GM19025 (cell line): ENCODE data around the gene POLR3G.

Source experiments
- ATAC-seq: cut with Tn5 transposase; IDR thresholded peaks from one replicate; pipeline ENCODE4 v1.9.1; 2021; ENCODE audit warnings: mild to moderate bottlenecking, low read depth, moderate library complexity; ENCODE audit not compliant: unreplicated experiment

Gene POLR3G, protein sequence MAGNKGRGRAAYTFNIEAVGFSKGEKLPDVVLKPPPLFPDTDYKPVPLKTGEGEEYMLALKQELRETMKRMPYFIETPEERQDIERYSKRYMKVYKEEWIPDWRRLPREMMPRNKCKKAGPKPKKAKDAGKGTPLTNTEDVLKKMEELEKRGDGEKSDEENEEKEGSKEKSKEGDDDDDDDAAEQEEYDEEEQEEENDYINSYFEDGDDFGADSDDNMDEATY

DNA sequence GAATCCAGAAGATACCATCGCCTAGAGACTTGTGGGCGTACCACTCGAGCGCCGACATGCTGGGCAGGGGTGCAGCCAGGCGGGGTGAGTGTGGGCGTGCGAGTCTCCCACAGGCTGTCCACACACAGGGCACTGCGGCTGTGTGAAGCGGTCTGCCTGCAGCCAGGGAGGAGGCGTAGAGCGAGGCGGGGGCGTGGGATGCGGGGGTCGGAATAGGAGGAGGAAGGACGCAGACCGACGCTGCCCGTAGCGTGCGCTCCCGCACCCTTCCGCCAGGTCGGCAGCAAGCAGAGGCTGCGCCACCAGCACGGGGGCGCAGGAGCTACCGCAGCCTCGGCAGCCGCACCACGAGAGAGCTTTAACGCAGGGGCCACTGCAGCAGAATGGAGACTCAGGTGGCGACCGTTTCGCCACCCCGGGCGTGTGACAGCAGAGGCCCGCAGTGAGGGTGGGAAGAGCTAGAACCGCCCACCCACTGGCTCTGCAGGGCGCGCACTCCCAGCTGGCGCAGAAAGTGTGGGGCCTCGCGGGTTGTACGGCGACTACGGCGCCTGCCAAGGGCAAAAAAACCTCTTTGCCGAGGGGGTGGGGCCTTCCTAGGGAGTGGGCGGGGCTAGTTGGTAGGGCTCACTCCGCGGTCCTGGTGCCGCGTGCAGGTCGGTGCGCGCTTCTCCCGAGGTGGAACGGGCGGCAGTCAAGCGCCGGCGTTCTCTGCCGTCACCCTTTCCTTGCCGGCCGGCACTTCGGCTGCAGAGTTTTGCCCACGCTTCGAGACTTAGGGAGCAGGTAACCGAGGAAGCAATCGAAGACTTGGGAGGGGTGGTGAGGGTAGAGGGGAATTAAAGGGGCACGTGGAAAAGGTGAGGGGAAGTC is at the start of gene POLR3G, which contains the start of gene MBLAC2:
Gene POLR3G, plus strand, starts transcription at position 630 of the 873 bp plus-strand sequence. CDS start 10,704 bp downstream, outside the sequence.
Gene MBLAC2, minus strand, starts transcription at position 537 of the 873 bp plus-strand sequence. Its CDS starts 479 bp downstream, at position 58.
- ATAC-seq, result peak; percentile 88

DNA sequence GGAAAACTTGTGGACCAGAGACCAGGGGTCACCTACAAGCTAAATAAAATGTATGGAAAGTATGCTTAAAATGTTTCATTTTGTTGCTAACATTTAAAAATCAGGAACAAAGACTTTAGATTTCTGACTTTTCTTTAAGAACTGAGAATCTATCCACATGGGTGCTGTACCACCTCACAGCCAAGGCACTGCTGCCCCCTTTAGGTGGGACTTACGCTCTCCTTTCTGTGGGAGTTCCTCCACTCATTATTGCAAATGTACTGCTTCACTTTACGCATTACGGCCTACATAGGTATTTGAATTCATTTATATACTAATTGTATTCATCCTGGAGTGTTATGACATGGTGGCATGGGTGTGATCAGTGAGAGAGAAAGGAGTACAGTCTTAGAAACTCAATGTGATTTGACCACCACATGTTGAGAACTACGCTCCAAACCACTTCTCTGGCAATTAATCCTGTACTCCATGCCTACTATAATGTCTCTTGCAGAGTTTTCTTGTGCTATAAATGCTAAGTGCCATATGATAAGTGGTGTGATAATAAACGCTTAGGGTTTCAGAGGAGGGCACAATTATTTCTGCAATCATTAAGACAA is 40.4 kb upstream of the POLR3G start:
- ATAC-seq, result peak; percentile 75

DNA sequence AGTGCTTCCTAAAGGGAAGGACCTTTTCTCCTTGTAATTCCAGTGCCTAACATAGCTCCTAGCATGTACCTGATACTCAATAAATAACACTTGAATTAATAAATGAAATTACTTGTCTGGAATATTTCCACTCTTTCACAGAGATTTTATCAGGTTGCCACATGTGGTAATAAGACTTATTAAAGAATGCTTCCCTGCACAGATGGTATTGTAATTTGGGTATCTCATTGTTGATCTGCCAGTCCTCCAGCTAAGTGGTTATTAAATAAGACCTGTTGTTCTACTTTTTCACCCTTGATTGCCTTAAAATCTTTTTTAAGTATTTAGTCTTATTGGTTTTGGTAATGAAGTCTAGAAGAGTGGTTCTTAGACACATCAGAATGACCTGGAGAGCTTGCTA is 37.0 kb upstream of the POLR3G start:
- ATAC-seq, result no peak

DNA sequence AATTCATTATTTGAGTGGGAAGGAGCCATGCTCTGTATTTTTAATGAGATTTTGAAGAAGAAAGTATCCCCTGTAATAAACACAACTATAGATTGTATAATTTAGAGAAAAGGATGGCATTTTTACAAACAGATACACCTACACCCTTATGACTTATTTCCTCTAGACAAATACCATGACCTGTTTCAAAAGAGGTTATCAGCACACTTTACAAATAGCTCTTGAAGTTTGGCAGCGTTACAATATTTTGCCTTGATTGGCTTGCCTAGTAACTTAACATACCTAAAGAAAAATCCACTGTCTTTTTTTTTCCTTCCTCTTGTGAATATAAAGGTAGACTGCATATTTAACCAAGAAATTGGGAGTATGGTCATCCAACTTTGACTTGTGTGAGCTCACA is 36.6 kb upstream of the POLR3G start:
- no peak for ATAC-seq

DNA sequence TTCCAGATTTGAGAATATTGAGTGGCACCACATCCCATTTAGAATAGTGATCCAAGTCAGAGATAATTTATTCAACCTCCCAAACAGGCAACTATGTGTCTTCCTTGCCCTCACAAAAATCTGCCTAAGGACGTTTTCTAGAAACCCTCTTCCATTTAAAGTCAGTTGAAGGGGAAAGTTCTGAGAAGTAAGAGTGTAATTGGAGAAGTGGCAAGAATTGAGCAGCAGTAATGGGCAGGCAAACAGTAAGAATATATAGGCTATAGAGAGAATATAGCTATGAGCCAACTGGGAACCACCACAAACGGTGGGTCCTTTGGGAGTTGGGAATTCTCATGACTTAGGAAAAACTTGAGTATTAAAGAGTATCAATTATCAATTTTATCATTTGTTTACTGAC is 34.0 kb upstream of the POLR3G start:
- ATAC-seq, result no peak

DNA sequence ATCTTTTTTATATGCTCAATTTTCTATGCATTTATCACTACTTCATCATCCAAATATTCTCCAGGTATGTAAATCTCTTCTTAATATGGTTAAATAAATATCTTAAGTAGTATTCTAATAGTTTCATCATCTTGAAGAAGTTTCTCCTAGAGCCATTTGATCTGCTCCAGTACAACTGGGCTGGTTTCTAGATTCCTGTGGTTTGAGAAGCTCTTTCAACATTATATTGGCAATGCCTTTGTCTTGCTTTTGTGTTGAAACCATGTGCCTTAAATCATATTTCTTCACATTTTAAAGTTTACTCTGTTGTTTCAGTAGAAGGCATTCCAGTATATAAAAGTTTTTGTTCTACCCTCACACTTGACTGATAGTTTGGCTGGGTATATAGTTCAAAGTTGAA is 27.7 kb upstream of the POLR3G start:
- no peak for ATAC-seq

DNA sequence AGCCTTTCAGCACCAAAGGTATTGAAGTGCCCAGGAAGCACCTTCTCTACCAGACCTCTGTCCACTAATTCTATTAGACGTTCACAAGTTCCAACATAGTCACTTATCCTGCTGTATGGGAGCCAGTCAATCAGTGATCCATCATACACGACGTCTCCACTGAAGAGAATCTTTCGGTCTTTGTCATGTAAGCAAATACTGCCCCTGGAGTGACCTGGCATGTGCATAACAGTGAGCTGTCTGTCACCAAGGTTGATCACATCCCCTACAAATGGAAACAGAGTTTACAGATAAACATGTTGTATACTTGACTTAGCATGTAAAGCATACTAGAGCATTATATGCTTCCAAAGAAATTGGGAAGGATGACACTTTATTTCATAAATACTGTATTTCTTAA is 13.4 kb upstream of the POLR3G start:
- no peak for ATAC-seq

DNA sequence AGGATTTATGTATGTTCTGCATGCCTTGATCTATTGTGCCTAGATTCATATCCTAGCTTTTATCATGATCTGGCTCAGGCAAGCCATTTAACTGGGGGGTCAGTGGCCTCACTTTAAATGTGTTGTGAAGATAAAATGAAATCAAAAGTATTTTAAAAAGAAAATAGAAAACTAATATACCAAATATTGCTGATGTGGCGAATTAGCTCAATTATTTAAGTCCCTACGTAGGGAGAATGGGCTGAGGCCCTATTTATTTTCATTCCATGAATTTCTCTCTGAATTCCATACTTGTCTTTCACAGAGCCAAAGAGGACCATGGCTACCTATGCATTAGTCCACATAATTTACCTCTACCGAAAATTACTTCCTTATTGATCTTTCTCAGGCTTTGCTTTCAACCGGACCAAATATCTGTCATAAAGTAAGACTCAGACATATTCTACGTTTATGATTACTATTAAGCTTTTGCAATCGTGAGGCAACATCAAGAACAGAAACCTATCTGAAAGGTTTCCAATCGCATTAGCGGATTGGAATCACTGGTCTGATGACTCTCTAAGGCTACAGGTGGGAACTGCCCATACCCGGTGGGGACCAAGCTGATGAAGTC is 1.8 kb upstream of the POLR3G start:
- no peak for ATAC-seq

DNA sequence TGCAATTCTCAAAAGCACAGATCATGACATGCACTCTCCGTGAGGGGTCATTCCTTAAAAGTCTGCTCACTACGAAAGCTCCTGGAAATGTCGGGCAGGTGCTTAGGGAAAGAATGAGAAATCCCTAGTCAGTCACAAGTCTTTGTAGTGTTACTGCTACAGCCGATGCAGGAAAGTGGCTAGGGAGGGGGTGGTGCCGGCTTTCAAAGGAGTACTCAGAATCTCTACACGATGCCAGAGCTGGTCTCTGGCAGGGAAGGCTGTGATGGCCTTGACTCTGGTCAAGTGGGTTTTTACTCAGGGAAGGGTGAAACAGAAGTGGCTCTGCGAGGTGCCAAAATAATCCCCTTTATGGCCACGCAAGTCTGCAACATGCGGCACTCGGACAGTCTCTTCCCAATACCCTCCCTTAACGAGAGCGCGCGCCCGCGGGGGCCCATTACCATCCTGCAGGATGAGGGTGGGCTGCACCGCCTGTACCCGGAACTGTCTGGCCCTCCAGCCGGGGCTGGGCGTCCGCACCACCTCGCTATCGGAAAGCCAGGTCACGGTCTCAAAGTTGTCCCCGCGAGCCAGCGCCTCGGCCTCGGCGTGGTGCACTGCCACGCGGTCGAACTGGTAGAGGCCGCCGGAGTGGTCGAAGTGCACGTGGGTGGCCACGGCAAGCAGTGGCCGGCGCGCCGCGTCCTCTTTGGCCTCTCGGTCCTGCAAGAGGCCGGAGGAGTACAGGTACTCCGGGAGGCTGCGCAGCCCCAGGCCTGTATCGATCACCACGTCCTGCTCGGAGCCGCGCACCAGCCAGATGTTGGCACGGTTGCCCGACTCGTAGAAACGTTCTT is 1.0 kb upstream of the POLR3G start:
- peak; percentile 5 for ATAC-seq

DNA sequence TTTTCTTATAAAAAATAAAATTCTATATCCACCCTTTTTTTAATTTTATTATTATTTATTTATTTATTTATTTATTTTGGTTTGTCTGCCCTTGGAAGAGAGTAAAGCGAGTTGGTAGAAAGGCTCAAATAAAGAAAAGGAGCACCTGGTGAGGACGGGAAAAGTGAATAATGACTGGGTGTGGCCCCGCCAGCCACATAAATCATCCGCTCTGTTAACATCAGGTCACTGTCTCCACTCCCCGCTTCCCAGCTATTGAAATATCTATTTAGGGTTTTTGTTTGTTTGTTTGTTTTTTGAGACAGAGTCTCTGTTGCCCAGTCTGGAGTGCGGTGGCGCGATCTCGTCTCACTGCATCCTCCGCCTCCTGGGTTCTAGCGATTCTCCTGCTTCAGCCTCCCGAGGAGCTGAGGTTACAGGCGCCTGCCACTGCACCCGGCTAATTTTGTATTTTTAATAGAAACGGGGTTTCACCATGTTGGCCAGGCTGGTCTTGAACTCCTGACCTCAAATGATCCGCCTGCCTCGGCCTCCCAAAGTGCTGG is 844 bp downstream of the POLR3G start:
- ATAC-seq, result no peak

DNA sequence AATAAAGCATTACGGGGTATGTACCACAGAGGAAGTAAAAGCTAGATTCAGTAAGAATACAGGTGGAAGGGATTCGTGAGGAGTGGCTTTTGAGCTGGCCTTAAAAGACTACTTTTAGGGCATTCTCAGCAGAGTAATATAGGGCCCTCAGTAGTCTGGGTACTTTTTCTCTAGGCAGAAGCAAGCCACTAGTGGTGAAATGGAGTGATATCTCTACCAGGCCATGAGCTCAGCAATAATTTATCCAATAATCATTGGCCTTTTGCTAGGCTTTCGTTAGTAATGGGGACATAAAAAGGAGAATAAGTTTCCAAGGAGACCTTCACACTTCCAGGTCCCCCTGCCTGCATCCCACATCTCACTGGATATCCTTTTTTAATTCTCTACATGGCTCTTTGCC is 1.7 kb downstream of the POLR3G start:
- no peak for ATAC-seq

DNA sequence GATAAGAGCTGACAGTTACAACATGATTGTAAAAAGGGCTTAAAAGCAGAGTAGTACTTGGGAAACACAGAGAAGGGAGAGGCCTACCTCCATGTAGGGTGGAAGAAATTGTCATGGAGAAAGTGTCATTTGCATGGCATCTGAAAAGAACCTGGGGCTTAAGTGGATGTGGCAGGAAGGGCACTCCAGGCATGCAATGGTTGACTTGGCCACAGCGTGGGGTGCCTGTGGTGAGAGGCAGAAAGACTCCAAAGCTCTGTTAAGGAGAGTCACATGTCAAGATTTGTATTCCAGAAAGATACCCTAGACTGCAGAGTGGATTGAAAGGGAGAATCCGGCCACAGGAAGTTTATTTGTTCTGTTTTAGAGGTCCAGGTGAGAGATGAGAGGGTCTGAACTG is 2.4 kb downstream of the POLR3G start:
- ATAC-seq, result no peak

DNA sequence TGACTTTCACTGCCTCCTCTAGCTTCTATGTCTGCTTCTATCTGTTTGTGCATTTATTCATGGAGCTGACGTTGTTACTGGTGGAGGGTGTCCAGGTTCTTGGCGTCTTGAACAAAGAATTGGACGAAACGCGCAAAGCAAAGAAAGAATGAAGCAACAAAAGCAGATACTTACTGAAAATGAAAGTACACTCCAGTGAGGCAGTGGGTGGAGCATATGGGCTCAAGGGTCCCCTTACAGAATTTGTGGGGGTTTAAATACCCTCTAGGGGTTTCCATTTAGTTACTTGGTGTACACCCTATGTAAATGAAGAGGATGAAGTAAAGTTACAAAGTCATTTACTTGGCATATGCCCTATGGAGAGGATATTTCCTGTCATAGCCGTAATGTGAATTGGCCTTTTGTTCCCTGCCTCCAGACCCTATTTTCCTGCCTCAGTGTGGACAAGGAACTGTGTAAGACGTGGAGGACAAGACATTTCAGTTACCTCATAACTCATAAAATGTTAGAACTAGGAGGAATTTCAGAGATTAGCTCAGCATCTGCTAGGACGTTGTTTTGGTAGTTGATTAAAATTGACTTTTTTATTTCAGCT is 3.1 kb downstream of the POLR3G start:
- no peak for ATAC-seq

DNA sequence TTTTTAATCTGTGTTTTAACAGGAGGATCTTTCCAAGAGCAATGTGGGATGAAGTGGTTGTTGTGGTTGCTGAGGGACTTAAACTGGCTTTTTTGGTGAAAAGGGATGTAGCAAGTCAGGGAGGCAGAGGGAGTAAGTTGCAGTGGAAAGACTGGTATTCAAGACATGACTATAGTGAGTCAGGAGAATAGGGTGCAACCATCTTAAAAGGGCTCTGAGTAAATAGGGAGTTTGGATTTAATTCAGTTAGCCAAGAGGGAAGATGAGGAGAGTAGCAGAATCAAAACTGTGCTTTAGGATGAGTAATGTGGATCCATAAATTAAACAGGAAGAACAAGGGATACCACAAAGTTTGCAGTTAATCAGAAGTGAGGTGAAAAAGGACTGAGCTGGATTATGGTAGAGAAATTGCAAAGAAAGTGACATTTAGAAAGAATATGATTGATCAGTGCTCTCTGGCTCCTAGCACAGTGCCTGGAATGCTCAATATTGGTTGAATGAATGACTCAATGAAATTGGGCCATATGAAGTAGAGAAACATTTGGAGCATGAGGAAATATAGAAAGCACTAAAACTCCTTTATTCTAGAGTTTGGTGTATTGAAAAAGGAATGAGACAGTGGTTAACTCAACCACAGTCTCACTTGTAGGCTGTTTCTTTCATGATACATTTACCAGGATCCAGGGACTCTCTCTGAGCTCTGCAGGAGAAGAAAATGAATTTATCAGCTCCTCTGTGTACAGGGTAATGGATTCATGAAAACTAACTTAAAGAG is 5.1 kb downstream of the POLR3G start:
- ATAC-seq, result no peak

DNA sequence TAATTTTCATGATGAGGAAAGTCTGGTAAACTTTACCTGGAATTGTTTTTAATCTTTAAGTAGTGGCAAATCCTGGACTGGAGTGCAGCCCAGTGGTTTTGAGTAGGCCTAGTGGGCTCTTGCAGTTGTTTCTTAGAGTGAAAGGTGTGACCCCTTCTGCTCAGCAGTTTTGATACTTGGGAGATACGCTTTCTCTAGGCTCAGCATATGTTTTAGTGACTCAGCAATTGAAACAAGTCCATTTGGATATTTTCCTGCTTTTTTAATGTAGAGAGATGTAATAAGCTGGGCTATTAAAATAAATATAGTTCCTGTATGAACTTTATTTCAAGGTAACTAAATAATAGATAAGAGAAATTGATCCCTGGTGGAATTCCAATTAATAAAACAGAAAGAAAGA is 6.0 kb downstream of the POLR3G start:
- ATAC-seq, result no peak

DNA sequence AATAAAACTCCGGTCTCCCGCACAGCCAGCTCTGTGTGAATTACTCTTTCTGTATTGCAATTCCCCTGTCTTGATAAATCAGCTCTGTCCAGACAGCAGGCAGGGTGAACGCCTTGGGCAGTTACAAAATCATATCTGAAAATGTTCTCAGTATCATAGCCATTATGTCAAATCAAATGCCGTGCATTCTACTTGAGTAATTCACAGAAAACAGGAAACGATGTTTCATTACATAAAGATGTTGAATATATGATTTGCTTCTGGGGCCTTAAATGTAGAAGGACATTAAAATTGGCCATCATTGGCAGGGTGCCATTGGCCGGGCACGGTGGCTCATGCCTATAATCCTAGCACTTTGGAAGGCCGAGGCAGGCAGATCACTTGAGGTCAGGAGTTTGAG is 8.5 kb downstream of the POLR3G start:
- ATAC-seq, result no peak

DNA sequence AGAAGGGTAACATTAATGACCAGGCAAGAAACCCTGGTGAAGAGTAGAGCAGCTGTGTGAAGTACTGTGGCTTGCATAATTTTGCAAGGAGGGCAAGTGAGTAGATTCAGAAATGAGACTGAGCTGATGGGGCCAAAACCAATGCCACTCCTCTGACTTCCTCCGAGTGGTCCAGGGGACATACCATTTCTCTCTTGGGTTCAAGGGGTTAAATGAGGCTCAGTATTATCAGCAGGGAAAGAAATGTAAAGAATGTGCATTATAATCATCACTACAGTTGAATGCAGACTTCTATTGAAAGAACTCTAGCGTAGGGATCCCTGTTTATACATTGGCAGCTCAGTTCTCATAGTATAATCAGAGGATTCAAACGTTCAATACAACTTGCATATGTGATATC is 9.9 kb downstream of the POLR3G start:
- ATAC-seq, result no peak

DNA sequence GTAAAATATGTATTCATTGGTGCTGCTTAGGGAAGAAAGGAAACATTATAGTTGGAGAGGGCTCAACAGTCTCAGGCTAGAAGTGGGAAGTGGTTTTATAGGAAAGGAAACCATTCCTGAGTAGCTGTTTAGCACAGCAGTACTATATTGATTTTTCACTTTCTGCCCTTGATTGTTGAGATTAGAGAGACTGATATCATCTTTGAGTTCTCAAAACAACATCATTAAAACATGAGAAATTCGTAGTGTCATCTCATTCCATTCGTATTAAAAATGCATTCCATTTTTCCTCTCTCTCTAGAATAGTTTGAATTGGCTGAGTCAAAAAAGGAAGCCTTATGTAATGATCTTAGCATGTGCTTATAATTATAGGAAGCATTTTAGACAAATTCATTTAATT is 14.1 kb downstream of the POLR3G start:
- ATAC-seq, result no peak

DNA sequence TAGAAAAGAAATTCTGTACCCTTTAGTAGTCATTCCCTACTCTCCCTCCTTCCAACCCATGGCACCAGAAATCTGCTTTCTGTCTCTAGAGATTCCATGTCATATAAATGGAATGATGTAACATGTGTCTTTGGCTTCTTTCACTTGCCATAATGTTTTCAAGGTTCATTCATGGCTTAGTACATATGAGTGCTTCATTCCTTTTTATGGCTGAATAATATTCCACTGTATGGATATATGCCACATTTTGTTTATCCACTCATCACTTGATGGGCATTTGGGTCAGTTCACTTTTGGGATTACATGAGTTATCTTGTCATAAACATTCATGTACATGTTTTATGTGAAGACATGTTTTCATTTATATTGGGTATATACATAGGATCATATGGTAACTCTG is 19.4 kb downstream of the POLR3G start:
- no peak for ATAC-seq
